ENCODE data around the gene ZMYND19.

DNA sequence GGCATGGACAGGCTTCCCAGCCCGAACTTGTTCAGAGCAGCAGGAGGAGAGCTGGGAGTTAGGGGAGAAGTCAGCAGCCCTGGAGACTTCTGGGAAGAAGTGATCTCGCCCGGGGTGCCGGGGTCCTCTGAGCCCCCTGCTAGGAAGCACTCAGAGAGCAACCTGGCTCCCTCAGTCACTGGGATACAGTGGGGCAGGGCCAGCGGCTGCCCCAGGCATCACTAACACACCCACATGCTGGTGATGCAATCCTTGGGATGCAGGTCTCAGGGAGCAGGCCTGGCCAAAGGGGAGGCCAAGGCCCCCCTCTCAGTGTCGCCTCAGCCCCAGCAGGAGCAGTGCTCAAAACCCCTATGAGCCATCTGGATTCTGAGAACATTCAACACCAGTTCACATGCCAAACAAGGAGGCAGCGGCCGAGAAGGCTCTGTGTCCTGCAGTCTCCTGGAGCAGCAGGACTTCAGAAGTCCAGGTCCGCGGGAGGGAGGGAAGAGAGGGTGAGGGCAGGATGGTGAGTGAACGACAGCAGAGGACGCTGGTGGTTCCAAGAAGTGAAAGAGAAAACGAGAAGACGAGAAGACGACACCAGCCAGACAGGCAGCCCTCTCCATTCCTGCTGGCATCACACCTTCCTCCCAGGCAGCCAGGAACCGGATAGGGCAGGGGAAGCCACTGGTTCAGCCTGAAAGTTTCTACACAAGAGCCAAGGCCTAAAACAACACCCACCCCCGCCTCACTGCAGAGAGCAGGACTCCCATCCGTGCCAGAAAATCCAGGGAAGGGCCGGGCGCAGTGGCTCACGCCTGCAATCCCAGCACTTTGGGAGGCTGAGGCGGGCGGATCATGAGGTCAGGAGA, 42.4 kb downstream of the ZMYND19 start:
- TF ChIP-seq, protein P1, sequence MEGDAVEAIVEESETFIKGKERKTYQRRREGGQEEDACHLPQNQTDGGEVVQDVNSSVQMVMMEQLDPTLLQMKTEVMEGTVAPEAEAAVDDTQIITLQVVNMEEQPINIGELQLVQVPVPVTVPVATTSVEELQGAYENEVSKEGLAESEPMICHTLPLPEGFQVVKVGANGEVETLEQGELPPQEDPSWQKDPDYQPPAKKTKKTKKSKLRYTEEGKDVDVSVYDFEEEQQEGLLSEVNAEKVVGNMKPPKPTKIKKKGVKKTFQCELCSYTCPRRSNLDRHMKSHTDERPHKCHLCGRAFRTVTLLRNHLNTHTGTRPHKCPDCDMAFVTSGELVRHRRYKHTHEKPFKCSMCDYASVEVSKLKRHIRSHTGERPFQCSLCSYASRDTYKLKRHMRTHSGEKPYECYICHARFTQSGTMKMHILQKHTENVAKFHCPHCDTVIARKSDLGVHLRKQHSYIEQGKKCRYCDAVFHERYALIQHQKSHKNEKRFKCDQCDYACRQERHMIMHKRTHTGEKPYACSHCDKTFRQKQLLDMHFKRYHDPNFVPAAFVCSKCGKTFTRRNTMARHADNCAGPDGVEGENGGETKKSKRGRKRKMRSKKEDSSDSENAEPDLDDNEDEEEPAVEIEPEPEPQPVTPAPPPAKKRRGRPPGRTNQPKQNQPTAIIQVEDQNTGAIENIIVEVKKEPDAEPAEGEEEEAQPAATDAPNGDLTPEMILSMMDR (IDR thresholded peaks at IDR 0.05): no peak
- TF ChIP-seq POLR2AphosphoS5 (IDR thresholded peaks at IDR 0.05) (peak in 1 of 3 donors; percentile 38), POLR2A (IDR thresholded peaks at IDR 0.05) (no peak)

All from breast epithelium (tissue), 3 donors.